IMR-90 (cell line): ENCODE data around the gene MAPRE2. TPM values are rescaled to one million over a fixed set of nuclear protein-coding genes. Genes with fewer than 3 reads are reported as not detected.

Experiments used
- CHD1 ChIP-seq: IDR thresholded peaks from 2 replicates; pipeline ENCODE4 v1.6.1; 2012; ENCODE audit warnings: low read depth, low read length, improper control_type of control experiment
- MAZ ChIP-seq: IDR thresholded peaks from 2 replicates; pipeline ENCODE4 v1.6.1; 2012; ENCODE audit warnings: low read depth, mild to moderate bottlenecking, low read length, improper control_type of control experiment, moderate library complexity, borderline replicate concordance
- polyA plus RNA-seq, 3 experiments: library from polyadenylated mRNA; depleted of rRNA; stranded (reverse); fragments of >200 nt; gene quantifications; 2 replicates each; pipeline ENCODE4 v1.2.3, GENCODE V29; 2012; ENCODE audit warnings: low replicate concordance in 1 of 3
- total RNA-seq: library from RNA; depleted of rRNA; stranded (reverse); fragments of >200 nt; gene quantifications from 2 replicates; pipeline ENCODE4 v1.2.3, GENCODE V29; 2012
- TF ChIP-seq, protein P1 (sequence below): fragments of 150-350 bp; IDR thresholded peaks from 2 replicates; pipeline ENCODE4 v1.6.1; 2017; ENCODE audit warnings: mild to moderate bottlenecking, antibody characterized with exemption, low read length, low read depth

Gene MAPRE2
- total and polyA plus RNA-seq, 2 of the 4 experiments (the other 2 are of a cell fraction), result 19.6 to 23.8 TPM

DNA sequence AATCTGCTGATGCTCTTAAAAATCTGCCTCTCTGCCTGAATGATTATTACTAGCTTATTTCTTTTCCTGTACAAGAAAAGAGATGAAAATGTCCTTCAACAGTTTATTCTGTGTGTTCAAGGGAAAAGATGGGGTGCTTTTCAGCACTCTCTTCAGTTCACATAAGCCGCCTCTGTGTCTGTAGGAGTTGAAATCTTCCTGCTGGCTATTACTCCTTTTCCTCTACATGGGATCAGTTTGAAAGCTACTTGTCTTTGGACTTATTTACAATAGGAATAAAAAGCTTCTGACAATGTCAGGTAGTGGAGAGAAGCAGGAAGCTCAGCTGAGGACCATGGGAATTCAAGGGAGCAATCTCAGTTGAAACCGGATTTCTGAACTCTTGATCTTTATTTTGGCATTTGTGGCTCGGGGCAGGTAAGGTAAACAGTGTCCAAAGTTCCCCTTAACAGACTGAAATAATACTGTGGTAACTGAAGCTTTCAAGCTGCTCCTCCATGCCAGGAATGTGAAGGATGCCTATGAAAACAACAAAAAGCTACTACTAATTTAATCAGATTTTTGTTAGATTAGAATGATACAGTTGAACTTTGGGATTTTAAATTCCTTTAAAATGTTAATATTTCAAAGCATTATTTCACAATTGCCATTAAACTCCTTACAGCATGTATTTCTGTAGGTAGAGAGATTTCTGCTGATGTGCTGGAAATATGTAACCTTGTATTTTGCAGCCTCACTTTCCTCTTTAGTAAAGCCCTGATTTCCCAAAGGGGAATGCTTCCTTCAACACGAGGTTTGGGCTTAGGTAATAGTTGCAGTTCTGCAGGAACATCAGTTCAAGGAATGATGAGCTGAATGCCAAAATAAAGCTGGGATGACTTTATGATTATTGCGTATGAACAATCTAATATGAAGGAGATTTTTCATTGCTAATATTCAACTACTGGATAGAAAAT is 43.6 kb downstream of the MAPRE2 start (continued):
- TF ChIP-seq, protein P1, sequence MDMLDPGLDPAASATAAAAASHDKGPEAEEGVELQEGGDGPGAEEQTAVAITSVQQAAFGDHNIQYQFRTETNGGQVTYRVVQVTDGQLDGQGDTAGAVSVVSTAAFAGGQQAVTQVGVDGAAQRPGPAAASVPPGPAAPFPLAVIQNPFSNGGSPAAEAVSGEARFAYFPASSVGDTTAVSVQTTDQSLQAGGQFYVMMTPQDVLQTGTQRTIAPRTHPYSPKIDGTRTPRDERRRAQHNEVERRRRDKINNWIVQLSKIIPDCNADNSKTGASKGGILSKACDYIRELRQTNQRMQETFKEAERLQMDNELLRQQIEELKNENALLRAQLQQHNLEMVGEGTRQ, result no peak
- TF ChIP-seq CHD1 (no peak), MAZ (no peak)
